SHP77 treated with DMSO at 0.1 percent for 48 hours (cell line): ENCODE data around the gene COBL.
"Not testable (repeated sequence)": the region's sequence is repeated elsewhere in the genome, so short reads cannot be mapped to it uniquely, and the experiment has no call there.

ENCODE experiments used
- DNase-seq: peaks from one replicate; lab custom pipeline; 2025; lab: John Stamatoyannopoulos, UW

The COBL gene

GRCh38 chr7:50994753-50995319 is 321.8 kb downstream of the COBL start:
- DNase-seq = no peak

- DNase-seq = not testable (repeated sequence)
Measured at GRCh38 chr7:50990214-50990613, 326.4 kb downstream of the COBL start.

- DNase-seq = no peak
Measured at GRCh38 chr7:50988988-50989387, 327.6 kb downstream of the COBL start.

- DNase-seq = no peak
Measured at GRCh38 chr7:50988465-50988864, 328.1 kb downstream of the COBL start.

- DNase-seq = no peak
Measured at GRCh38 chr7:50985096-50985495, 331.5 kb downstream of the COBL start.

GRCh38 chr7:50983850-50984249 is 332.8 kb downstream of the COBL start:
- DNase-seq = no peak

GRCh38 chr7:50982626-50983025 is 334.0 kb downstream of the COBL start:
- DNase-seq = no peak

- DNase-seq = no peak
Measured at GRCh38 chr7:50981743-50982142, 334.9 kb downstream of the COBL start.

GRCh38 chr7:50980411-50980810 is 336.2 kb downstream of the COBL start:
- no peak for DNase-seq

- peak; percentile 25 for DNase-seq
Measured at GRCh38 chr7:50978633-50979215, 337.9 kb downstream of the COBL start.

- no peak for DNase-seq
Measured at GRCh38 chr7:50977421-50977820, 339.2 kb downstream of the COBL start.

- no peak for DNase-seq
Measured at GRCh38 chr7:50976064-50976463, 340.5 kb downstream of the COBL start.

GRCh38 chr7:50974240-50974639 is 342.4 kb downstream of the COBL start:
- DNase-seq = no peak

- no peak for DNase-seq
Measured at GRCh38 chr7:50973814-50974213, 342.8 kb downstream of the COBL start.

GRCh38 chr7:50970092-50970491 is 346.5 kb downstream of the COBL start:
- no peak for DNase-seq
